Smooth muscle cell (in vitro differentiated cells): ENCODE data around the gene RASSF8. TPM values are rescaled to one million over a fixed set of nuclear protein-coding genes. Genes with fewer than 3 reads are reported as not detected.

Experiments used
- DNase-seq: peaks from one replicate; lab custom pipeline; 2025; ENCODE audit not compliant: unreplicated experiment; lab: John Stamatoyannopoulos, UW
- H2AFZ ChIP-seq: fragments of 200-600 bp; sonication (generic); 2 replicates; pipeline ENCODE4 v1.6.0; 2016; ENCODE audit warnings: antibody characterized with exemption, low read depth, mild to moderate bottlenecking
- H3F3A ChIP-seq: fragments of 200-600 bp; sonication (generic); 2 replicates; pipeline ENCODE4 v1.6.0; 2017; ENCODE audit warnings: antibody characterized with exemption, low read depth
- H3K27ac ChIP-seq: fragments of 200-600 bp; sonication (generic); 2 replicates; pipeline ENCODE4 v1.5.1; 2016; ENCODE audit warnings: low read depth, mild to moderate bottlenecking
- H3K27me3 ChIP-seq: fragments of 200-600 bp; sonication (generic); 2 replicates; pipeline ENCODE4 v1.6.1; 2016; ENCODE audit warnings: low read depth, mild to moderate bottlenecking
- H3K36me3 ChIP-seq: fragments of 200-600 bp; sonication (generic); 2 replicates; pipeline ENCODE4 v1.5.1; 2016; ENCODE audit warnings: low read depth
- H3K4me1 ChIP-seq: fragments of 200-600 bp; sonication (generic); 2 replicates; pipeline ENCODE4 v1.5.1; 2016; ENCODE audit warnings: low read depth
- H3K4me2 ChIP-seq: fragments of 200-600 bp; sonication (generic); 2 replicates; pipeline ENCODE4 v1.6.0; 2016; ENCODE audit warnings: mild to moderate bottlenecking
- H3K4me3 ChIP-seq: fragments of 200-600 bp; sonication (generic); 2 replicates; pipeline ENCODE4 v1.5.1; 2016; ENCODE audit warnings: mild to moderate bottlenecking
- H3K79me2 ChIP-seq: fragments of 200-600 bp; sonication (generic); 2 replicates; pipeline ENCODE4 v1.6.0; 2016; ENCODE audit warnings: low read depth, mild to moderate bottlenecking
- H3K9ac ChIP-seq: fragments of 200-600 bp; sonication (generic); 2 replicates; pipeline ENCODE4 v1.6.0; 2016; ENCODE audit warnings: low read depth
- H3K9me3 ChIP-seq: fragments of 200-600 bp; sonication (generic); replicated peaks from 2 replicates; pipeline ENCODE4 v1.5.1; 2016; ENCODE audit warnings: low read depth
- H4K20me1 ChIP-seq: fragments of 200-600 bp; sonication (generic); 2 replicates; pipeline ENCODE4 v1.6.0; 2016; ENCODE audit warnings: low read depth
- WGBS: methylation state at CpG from one replicate; pipeline ENCODE4 v1.1.7; 2016; ENCODE audit warnings: low lambda C conversion rate; 5-methylcytosine and 5-hydroxymethylcytosine counted together
- polyA plus RNA-seq: library from polyadenylated mRNA; unstranded; fragments of >200 nt; fragmentation: Nextera tagmentation; extraction: Ambion mirVana; gene quantifications from 2 replicates; pipeline ENCODE4 v1.2.1, GENCODE V29; 2016
- total RNA-seq: library from RNA; depleted of rRNA; stranded (reverse); fragments of >200 nt; gene quantifications from 2 replicates; pipeline ENCODE4 v1.2.3, GENCODE V29; 2014
- TF ChIP-seq, protein P1 (sequence below): fragments of 200-600 bp; sonication (generic); IDR thresholded peaks from 2 replicates; pipeline ENCODE4 v1.5.1; 2017; ENCODE audit warnings: borderline replicate concordance, mild to moderate bottlenecking, antibody characterized with exemption; ENCODE audit not compliant: insufficient read depth, poor library complexity, severe bottlenecking

Gene RASSF8
- total and polyA plus RNA-seq, 2 experiments from 2014 or later = 9.8 to 29.8 TPM

DNA sequence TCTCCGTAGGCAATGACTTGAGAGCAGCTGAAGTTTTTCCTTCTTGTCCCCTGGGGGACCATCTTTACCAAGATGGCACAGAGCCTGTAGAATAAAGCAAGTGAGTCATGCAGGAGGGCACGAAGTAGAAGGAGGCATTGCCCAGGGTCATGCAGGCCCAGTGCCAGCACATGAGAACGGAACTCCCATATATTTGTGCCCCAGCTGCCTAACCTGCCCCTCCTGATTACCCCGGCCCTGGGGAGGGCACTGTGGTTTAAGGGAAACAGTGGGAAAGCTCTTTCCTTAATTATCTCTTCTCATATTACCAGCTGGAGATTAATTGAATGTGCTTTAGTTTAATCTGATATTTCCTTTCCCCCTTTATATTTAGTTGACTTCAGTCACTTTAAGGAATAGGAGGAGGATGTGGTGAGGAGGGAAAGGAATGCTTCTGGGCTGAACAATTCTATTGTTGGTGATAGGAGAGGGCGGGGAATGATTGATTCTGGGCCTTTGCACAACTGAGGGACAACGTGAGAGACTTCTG, 51.9 kb downstream of the RASSF8 start:
- H3K4me1 ChIP-seq = peaks cover 7% of the 10 kb centered on the region
- H4K20me1 ChIP-seq = peaks cover 5% of the 10 kb centered on the region
- TF ChIP-seq, protein P1, sequence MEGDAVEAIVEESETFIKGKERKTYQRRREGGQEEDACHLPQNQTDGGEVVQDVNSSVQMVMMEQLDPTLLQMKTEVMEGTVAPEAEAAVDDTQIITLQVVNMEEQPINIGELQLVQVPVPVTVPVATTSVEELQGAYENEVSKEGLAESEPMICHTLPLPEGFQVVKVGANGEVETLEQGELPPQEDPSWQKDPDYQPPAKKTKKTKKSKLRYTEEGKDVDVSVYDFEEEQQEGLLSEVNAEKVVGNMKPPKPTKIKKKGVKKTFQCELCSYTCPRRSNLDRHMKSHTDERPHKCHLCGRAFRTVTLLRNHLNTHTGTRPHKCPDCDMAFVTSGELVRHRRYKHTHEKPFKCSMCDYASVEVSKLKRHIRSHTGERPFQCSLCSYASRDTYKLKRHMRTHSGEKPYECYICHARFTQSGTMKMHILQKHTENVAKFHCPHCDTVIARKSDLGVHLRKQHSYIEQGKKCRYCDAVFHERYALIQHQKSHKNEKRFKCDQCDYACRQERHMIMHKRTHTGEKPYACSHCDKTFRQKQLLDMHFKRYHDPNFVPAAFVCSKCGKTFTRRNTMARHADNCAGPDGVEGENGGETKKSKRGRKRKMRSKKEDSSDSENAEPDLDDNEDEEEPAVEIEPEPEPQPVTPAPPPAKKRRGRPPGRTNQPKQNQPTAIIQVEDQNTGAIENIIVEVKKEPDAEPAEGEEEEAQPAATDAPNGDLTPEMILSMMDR = no peak
- H3K9ac ChIP-seq = no peak overlapping the region
- no peak overlapping the region for H3K4me3 ChIP-seq
- WGBS = 87% methylated on average over 6 of the region's 6 CpGs
- no peaks in the 10 kb centered on the region for H3K36me3 ChIP-seq
- H3F3A ChIP-seq = no peaks in the 10 kb centered on the region
- no peak for DNase-seq
- no peaks in the 10 kb centered on the region for H3K9me3 ChIP-seq
- no peak overlapping the region for H3K4me2 ChIP-seq
- H2AFZ ChIP-seq = no peak overlapping the region
- H3K79me2 ChIP-seq = peaks cover 51% of the 10 kb centered on the region
- no peaks in the 10 kb centered on the region for H3K27me3 ChIP-seq
- no peak overlapping the region for H3K27ac ChIP-seq

DNA sequence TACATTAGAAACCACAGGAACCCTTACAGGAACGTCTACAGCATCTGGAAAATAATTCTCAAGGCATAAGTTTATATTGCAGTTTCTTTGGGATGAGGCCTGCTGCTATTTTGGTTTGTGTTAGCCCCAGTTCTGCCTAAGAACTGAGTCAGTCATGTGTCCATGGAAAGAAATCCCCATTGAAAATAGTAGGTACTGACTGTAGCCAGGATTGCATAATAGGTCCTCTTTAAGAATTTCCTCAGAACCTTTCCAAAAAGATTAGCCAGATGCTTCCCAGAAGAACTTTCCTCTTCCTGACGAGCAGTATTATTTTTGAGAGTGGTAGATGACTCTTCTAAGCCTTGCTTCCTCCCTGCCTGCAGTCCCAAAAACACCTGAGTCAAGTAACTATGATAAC, 52.6 kb downstream of the RASSF8 start:
- Histone ChIP-seq H3K4me1 (peaks cover 7% of the 10 kb centered on the region), H3K27ac (no peak overlapping the region), H3K9ac (no peak overlapping the region), H3K79me2 (peaks cover 53% of the 10 kb centered on the region), H4K20me1 (peaks cover 5% of the 10 kb centered on the region), H3K4me3 (no peak overlapping the region), H3K27me3 (no peaks in the 10 kb centered on the region), H3K4me2 (no peak overlapping the region), H3K9me3 (no peaks in the 10 kb centered on the region), H3F3A (no peaks in the 10 kb centered on the region), H3K36me3 (no peaks in the 10 kb centered on the region), H2AFZ (no peak overlapping the region)
- TF ChIP-seq, protein P1 = no peak
- DNase-seq = no peak
- 59% methylated on average over 2 of the region's 2 CpGs for WGBS

DNA sequence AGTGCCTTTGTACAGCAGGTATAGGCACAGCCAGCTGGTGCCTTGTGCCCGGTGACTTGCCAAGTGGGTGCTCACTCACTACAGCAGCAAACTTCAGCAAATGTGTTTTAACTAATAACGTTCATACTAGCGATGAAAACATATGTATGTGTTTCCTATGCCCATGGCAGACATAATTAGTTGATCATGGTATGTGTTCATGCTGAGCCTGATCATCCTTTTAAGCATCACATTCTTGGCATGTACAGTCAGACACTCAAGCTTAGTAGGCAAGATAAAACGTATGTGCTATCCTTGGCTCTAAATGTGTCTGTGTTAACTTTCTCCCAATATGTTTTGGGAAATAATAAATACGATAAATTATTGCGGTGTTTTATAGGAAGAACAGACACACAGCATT, 55.6 kb downstream of the RASSF8 start:
- Histone ChIP-seq H4K20me1 (peaks cover 22% of the 10 kb centered on the region), H3K4me3 (no peak overlapping the region), H3K79me2 (peaks cover 58% of the 10 kb centered on the region), H2AFZ (no peak overlapping the region), H3K27me3 (no peaks in the 10 kb centered on the region), H3F3A (no peaks in the 10 kb centered on the region), H3K4me2 (no peak overlapping the region), H3K9ac (no peak overlapping the region), H3K9me3 (no peaks in the 10 kb centered on the region), H3K4me1 (peaks cover 13% of the 10 kb centered on the region), H3K36me3 (no peaks in the 10 kb centered on the region), H3K27ac (no peak overlapping the region)
- 83% methylated on average over 6 of the region's 6 CpGs for WGBS
- DNase-seq = no peak
- TF ChIP-seq, protein P1 = no peak

DNA sequence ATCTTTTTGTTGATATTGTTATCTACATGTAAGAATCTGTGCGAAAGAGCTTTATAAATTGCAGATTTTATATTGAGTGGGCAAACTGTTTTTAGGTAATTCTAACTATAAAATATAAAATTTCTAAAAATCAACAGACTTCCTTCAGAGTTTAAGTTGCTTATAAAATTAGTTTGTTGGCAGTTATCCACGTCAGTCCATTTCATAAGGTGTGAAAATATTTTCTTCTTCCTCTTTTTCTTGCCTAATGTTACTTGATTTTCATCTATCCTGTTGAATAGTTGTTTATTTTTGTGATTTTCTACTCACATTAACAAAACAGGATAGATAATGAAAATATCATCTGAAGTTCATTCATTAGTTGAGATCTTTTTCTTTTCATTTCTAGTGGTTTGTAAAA, 58.0 kb downstream of the RASSF8 start:
- peaks cover 41% of the 10 kb centered on the region for H4K20me1 ChIP-seq
- H3K27ac ChIP-seq = no peak overlapping the region
- H3K9ac ChIP-seq = no peak overlapping the region
- no peaks in the 10 kb centered on the region for H3K9me3 ChIP-seq
- H3K27me3 ChIP-seq = no peaks in the 10 kb centered on the region
- H3K4me3 ChIP-seq = no peak overlapping the region
- WGBS = 94% methylated on average over 2 of the region's 2 CpGs
- H3K79me2 ChIP-seq = peaks cover 73% of the 10 kb centered on the region
- TF ChIP-seq, protein P1 = no peak
- no peak overlapping the region for H3K4me2 ChIP-seq
- DNase-seq = no peak
- H3K36me3 ChIP-seq = no peaks in the 10 kb centered on the region
- no peak overlapping the region for H2AFZ ChIP-seq
- H3F3A ChIP-seq = no peaks in the 10 kb centered on the region
- peaks cover 8% of the 10 kb centered on the region for H3K4me1 ChIP-seq
